ENCODE results near the gene AEN.

AEN gene

DNA sequence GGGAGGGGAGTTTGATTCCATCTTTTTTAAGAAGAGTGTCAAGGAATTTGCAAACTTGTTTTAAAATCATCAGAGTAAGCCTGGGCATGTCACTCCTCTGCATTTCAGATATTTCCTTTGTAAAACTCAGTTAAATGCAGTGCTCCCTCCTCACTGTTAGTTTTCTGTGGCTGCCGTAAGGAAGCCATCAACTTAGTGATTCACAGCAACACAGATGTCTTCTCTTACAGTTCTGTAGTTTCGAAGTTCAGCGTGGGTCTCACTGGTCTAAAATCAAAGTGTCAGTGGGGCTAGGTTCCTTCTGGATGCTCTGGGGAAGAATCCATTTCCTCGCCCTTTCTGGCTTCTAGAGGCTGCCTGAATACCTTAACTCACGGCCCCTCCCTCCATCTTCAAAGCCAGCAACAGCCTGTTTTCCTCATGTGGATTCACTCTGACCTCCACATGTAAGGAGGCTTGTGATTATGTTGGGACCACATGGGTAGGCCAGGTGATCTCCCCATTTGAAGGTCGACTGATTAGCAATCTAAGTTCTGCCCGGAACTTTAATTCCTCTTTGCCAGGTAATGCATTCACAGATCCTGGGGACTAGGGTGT is 30.1 kb downstream of the AEN start:
- no peak for DNase-seq

DNA sequence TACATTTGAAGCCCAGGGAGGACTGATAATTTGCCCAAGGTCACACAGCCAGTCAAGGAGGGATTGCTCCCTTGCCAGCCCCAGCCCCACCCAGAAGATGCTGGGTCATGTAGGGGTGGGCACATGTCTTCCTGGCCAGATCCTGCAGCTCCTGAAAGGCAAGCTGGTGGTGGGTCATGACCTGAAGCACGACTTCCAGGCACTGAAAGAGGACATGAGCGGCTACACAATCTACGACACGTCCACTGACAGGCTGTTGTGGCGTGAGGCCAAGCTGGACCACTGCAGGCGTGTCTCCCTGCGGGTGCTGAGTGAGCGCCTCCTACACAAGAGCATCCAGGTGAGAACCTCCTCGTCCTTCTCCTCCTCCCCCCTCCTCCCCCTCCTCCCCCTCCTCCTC is 30.8 kb downstream of the AEN start:
- DNase-seq = no peak

DNA sequence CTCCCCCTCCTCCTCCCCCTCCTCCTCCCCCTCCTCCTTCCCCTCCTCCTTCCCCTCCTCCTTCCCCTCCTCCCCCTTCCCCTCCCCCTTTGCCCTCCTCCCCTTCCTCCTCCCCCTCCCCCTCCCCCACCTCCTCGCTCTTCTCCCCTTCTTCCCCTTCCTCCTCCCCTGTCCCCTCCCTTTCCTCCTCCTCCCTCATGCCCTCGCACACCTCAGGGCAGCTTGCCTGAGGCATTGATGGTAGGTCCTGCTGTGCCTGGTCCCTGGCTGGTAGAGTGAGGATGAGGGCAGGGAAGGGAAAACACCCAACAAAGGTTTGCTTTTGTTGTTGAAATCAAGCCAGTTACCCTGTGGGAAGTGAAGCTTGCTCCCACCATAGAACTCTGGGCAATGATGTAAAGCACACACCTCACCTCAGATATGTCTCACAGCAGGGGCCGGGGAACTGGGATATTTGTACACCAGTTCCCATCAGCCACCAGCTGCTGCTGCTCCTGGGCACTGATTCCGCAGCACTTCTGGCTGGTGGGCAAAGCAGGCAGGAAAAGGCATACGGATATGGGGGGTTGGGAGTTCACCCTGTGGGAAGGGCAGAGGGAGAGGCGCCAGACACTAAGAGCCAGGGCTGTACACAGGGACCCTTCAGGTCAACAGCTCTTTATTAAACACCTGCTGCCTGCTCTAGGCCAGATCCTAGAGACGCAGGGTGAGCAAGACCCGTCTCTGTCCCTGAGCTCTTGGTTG is 31.5 kb downstream of the AEN start:
- DNase-seq = no peak

DNA sequence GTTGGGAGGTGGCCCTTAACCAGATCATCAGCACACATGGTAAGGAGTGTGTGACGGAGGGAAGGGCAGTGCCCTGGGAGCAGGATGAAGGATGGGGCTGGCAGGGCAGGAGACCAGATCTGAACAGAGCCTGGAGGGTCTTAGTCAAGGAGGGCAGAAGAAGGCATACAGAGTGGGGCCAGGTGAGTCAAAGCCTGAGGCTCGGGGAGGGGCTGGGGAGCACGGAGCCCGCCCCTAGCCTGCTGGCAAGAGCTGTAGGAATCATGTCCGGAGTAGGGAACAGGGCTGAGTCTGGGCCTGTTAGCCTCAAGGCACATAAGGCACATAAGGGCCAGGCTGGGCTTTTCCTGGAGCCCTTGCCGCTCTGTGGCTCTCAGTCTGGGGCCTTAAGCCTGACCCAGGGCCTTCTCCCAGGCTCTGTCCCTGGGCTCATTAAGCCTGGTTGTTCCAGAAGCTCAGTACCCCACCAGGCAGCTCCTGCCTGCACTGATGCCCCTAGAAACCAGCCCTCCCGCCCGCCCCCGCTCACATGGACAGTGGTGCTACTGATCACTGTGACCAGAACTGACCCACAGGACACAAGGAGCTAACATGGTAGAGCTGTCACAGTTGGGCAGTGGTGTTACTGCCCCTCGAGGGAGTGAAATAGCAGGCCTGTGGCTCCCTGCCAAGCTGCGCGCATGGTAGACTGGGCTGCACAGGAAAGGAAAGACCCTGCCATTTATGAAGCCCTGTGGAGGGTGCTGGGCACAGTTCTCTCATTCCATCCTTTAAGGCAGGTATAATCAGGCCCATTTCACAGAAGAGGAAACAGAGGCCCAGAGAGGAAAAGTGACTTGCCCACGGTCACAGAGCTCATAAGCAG is 32.3 kb downstream of the AEN start:
- DNase-seq = no peak

DNA sequence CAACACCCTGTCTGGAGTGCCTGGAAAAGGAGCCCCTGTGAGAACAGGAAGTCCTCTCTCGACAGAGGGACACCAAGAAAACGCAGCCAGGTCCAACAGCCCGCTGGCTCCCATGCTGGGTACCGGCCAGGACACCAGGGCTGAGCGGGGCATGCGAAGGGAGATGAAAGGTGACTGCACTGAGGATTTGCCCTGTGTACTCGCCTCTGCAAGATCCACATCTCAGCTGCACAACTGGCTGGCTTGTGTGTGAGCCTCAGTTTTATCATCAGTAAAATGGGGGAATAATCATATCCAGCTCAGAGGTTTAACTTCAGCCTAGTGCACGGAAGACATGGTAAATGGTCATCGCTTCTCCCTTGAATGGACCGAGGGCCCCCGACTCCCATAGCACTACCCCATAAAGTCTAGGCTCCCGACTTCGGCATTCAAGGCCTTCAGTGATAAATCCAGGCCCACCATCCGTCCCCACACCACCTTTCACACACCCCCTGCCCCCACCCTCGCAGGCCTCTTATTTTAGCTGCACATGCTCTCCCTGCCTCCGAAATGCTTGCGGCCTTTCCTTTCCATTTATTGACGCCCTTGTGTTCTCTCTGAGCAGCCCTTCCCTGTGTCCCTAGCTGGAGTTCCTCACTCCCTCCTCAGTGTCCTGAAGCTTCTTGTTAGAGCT is 33.4 kb downstream of the AEN start:
- DNase-seq = no peak

DNA sequence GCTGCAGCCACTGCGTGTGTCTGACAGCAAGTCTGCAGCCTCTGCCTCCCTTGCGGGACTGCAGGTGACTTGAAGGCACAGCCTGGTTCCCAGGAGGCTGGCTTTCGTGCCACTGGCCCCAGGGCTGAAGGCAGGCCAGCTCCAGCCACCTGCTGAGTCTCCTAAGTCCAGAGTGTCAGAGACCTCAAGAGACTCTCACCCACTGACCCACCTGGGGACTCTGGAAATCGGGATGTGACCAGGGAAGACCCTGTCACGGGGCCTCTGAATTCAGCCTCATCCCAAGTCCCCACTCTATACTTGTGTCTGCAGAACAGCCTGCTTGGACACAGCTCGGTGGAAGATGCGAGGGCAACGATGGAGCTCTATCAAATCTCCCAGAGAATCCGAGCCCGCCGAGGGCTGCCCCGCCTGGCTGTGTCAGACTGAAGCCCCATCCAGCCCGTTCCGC is 34.0 kb downstream of the AEN start:
- no peak for DNase-seq

DNA sequence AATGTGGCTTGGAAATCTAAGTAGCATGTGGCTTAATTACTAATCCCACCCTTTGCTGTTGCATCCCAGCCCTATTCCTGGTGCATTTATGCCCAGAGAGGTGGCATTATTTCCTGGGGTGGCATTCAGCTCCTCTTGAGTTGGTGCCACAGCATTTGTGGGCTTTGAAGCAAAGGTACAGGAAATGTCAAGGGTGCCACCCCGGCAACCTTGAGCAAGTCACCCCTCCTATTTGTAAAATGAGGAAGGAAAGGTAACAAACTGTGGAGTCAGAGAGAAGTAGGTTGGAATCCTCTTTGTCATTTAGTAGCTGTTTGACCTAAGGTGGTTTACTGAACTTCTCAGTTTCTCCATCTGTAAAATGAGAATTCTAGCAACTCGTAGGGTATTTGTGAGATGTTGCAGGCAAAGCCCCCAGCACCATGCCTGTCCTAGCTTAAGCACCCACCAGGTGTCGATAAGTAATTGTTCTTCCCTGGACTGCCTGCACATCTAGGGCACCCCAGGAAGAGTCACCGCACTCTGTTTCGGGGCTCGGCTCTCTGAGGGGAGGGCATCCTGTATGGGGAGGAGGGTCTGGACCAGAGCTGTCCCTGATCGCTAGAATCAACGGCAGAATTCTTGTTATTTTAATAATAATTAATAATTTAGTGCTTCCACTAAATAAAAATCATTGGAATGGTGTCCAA is 34.8 kb downstream of the AEN start:
- no peak for DNase-seq

DNA sequence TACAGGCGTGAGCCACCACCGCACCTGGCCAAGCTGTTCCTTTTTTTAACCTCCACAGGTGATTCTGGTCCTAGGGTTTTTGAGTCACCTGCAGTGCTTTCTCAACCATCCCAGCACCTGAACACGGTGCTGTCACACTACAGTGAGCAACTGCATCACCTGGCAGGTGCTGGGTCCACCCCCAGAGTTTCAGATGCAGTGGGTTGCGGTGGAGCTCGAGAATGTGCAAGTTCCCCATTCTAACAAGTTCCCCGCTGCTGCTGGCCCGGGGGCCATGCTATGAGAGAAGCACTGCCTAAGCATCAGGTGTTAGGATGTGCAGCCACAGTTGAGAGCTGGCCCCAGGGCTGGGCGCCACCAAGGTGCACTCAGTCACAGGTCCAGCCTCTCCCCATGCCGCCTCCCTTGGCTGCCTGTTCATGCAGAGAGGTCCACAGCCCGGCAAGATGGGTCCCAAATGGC is 35.7 kb downstream of the AEN start:
- DNase-seq = no peak

DNA sequence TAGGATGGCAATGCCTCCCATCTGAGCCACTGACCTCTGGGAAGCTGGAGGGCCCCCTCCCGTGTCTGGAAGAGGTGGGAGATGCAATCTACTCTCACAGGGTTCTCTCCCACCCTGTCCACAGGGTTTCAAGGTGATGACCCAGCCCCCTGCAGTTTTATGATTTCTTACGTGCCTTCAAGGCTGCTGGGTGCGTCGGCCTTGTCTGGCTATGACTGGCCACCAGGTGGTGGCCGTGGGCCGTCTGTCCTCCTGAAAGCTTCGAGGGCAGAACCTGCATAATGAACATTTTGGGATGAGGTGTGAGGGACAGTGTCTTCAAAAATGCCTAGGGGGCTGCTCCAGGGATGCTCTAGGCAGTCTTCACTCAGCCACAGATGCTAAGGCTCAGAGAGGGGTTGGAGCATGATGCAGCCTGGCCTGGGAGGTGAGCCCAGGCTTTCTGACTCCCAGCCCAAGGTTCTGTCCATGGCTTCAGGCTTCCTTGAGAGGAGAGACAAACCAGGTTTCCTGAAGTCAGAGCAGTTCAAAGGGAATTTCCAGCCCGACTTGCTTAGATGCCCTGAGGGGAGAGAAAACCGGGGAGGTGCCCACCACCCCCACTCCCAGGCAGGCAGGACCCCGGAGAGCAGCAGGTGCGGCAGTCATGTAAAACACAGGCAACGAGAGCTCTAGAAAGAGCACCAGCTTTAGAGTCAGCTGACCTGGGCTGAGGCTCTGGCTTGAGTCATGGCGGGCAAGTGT is 36.4 kb downstream of the AEN start:
- no peak for DNase-seq

DNA sequence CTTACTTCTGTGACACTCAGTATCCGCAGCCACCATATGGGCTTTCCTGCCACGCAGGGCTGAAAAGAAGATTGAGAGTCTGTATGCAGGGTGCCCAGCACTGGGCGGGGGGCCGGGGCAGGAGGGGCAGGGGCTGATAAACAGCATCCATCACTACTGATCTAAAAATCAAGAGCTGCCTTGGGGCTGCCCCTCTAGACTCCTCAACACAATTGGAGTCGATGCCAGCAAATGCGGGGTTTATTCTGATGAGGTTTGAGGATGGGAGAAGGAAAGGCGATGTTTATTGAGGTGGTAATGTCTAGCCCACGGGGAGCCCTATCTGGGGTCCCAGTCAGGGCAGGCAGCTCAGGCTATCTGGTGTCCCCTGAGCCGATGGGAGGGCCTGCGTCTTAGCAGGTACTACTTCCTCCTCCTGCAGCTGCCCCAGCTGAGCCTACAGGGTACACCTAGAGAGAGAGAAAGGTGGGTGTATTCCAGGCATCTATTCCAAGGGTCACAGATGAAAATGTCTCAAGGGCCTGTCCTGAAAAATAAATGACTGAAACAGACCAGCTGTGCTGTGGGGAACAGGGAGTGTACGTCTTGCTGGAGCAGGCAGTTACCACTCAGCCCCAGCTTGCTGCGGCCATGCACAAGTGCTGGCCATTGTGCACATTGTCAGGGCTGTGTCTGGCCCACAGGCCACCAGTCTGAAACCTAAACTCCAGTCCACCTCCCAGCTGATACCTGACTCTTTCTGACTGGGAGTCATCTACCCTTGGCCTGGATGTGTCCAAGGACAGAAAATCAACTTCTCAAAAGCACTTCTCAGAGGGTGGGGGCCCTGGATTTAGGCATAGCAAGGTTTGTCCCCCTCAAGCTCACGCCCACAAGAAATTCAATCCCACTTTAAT is 37.2 kb downstream of the AEN start:
- no peak for DNase-seq

DNA sequence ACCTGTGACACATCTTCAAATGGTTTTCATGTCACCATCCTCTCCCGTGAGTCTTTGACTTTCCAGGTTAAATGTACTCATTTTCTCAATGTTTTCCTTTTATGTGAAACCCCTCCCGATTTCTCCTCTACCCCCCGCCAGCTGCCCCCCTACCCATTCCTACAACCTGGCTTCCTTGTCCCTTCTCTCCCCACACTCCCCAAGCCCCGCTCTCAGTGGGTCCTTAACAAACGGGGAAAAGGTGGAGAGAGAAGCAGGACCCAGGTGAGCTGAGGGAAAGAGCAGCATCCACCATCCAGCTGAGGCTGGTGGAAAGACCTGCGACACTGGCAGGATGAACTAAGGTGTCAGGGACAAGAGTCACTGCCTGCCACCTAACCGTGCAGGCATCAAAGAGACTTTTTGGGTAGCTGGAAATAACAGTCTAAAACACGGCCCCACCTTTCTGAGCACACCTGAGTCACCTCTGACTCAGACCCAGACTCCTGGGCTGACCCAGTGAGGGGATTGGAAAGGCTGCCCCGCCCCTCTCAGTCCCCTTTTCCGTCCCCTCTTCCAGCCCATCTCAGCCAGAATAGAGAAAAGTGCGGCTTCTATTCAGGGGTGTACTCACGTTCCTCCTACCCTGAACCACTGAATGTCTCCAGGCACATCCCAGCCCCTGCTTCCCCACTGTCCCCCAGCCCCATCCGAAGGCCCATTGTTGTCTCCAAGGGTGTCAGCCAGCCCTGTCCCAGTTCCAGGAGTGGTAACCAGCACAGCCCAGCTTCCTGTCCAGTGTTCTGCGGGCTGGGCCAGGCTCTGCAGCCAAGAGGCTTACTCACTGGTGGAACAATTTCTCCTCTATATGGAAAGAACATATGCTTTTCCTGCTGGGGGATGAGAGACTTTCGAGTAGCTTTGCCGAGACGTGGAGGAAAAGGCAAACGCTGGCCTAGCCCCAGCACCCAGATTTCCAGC is 38.1 kb downstream of the AEN start:
- no peak for DNase-seq

DNA sequence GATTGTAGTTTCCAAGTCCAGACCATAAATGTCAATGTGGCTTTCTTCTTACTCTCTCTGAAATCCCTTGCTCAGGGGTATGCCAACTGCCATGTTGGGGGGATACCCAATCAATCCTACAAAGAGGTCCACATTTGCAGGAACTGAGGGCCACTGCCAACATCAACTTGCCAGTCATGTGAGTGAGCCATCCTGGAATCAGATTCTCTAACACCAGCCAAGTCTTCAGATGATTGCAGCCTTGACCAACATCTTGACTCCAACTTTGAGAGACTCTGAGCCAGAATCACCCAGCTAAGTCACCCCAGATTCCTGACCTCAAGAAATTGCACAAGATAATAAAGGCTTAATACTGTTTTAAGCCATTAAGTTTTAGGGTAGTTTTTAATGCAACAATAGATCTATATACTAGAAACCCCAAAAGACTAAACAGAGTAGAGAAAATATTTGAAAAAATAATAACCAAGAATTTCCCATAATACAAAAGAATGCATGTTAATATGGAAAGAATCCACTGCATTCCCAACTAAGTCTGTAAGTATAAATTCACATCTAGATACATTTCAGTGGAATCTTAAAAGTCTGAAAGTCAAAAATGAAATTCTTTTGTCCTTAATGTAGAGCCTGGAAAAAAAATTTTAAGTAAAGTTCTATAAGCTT is 40.0 kb downstream of the AEN start:
- DNase-seq = no peak

DNA sequence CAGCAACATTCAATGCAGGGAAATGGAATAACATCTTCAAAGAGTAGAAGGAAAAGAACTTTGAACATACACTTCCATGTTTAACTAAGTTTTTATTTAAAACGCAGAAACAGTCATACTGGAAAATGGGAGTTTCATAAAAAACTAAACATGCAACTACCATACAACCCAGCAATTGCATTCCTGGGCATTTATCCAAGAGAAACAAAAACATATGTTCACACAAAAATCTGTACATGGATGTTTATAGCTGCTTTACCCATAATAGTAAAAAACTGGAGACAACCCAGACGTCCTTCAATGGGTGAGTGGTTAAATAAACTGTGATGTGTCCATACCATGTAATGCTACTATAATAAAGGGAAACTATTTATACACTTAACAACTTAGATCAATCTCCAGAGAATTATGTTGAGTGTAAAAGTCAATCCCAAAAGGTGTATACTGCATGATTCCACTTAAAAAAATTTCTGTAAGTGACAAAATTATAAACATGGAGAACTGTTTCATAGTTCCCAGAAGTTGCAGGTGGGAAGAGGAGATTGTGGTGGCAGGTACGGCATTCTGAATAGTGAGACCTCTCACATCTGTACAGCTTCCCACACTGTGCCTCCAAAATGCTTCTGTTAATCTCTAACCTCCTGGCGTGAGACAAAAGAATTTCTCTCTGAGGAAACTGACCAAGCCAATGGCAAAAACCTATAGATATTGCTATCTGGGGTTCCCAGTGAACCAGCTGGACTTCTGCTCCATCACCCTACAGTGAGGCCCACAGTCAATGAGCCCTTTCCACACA is 40.8 kb downstream of the AEN start:
- DNase-seq = no peak

DNA sequence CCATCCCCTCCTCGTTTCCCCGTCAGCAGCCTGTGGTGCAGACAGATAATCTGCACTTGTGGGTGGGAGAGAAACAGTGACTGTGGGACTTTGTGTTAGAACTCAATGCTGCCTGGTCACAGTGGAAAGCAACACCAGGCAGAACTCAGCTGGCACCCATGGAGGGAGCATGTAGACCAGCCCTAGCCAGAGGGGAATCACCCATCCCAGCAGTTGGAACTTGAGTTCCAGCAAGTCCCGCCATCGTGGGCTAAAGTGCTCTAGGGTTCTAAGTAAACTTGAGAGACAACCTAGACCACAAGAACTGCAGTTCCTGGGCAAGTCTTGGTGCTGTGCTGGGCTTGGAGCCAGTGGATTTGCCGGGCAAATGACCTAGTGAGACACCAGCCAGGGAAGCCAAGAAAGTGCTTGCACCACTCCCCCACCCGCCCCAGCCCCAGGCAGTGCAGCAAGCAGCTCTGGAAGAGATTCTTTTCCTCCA is 42.0 kb downstream of the AEN start:
- no peak for DNase-seq

DNA sequence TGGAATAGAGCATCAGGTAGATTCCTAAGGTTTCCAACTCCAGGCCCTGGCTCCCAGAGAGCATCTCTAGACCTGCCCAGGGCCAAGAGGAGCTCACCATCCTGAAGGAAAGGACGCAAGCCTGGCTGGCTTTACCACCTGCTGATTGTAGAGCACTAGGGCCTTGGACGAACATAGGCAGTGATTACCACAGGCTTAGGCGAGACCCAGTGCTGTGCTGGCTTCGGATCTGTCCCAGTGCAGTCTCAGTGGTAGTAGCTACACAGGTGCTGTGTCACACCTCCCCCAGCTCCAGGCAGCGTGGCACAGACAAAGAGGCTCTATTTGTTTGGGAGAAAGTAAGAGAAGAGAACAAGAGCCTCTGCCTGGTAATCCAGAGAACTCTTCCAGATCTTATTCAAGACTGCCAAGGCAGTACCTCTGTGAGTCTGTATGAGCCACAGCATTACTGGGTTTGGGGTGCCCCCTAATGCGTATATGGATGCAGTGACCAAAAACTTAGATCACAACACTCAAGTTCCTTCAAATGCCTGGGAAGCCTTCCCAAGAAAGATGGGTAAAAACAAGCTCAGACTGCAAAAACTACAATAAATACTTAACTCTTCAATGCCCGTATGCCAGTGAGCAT is 43.1 kb downstream of the AEN start:
- DNase-seq = peak in 1 of 2 donors; percentile 59

DNA sequence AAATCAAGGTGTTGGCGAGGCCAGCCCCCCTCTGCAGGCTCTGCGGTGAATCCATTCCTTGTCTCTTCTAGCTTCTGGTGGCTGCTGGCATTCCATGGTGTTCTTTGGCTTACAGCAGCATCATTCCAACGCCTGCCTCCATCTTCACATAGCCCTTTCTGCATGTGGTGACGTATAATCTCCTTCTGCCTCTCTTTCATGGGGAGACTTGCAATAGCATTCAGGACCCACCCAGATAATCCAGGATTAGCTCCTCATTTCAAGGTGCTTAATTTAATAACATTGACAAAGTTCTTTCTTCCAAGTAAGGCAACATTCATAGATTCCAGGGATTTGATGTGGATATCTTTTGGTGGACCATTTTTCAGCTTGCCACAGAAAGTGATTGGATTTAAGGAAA is 53.5 kb downstream of the AEN start:
- no peak for DNase-seq

DNA sequence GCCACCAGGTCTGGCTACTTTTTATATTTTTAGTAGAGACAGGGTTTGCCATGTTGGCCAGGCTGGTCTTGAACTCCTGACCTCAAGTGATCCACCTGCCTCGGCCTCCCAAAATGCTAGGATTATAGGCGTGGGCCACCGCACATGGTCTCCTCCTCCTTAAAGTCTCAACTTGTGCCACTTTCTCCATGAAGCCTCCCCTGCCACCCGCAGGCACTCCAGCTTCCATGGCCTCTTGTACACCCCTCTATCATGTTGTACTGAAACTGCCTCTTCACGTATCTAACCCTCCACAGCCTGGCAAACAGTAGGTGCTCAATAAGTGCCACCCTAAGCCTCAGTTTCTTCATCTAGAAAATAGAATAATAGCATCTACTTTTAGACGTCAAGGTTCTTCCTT is 57.6 kb downstream of the AEN start:
- no peak for DNase-seq

Measured in bone marrow (tissue), 2 donors.